Measurements from ENCODE around the gene SIRT4. TPM values are rescaled to one million over a fixed set of nuclear protein-coding genes. Genes with fewer than 3 reads are reported as not detected.

Gene SIRT4
- total RNA-seq, 1 experiment from 2014 or later: 1.5 TPM

DNA sequence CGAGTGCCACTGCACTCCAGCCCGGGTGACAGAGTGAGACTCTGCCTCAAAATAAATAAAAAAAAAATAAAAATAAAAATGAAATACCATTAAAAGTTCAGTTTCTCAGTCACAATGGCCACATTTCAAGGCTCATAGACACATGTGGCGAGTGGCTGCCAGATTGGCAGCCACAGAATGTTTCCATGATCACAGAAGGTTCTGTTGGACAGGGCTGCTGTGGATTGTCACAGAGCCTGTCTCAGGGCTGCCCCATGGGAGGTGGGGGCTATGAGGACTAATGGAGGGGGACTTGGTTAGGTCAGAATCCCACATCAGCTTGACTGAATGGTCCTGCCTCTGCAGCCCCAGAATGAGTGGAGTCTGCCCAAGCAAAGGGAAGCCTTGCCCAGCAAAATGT is 29.3 kb downstream of the SIRT4 start:
- Histone ChIP-seq H3K27ac (ENCODE audit: low read length) (no peak overlapping the region), H3K27me3 (ENCODE audit: control insufficient read depth, insufficient read depth, low read length) (no peaks in the 10 kb centered on the region), H3K4me3 (ENCODE audit: low read depth in 2 of 2, low read length in 2 of 2) (no peak overlapping the region), H3K36me3 (ENCODE audit: control insufficient read depth, insufficient read depth, low read length) (no peaks in the 10 kb centered on the region), H3K4me1 (ENCODE audit: control insufficient read depth, insufficient read depth, low read length) (no peaks in the 10 kb centered on the region), H3K9me3 (ENCODE audit: control insufficient read depth, insufficient read depth, low read depth, low read length) (no peaks in the 10 kb centered on the region)
- CTCF ChIA-PET: no interaction called here
- no TSS peak for BruUV-seq (replicated peaks)
- DNase-seq (ENCODE audit: low read depth, low spot score) (no peak), ATAC-seq (no peak)
- in situ Hi-C loops (cut with HindIII; ENCODE audit: low pct_unique_long_range_greater_than_20kb, low sequenced_read_pairs) (no loop called here), intact Hi-C loops (cut with micrococcal nuclease; ENCODE audit: unreplicated experiment) (no loop called here)
- TF ChIP-seq, protein P1, sequence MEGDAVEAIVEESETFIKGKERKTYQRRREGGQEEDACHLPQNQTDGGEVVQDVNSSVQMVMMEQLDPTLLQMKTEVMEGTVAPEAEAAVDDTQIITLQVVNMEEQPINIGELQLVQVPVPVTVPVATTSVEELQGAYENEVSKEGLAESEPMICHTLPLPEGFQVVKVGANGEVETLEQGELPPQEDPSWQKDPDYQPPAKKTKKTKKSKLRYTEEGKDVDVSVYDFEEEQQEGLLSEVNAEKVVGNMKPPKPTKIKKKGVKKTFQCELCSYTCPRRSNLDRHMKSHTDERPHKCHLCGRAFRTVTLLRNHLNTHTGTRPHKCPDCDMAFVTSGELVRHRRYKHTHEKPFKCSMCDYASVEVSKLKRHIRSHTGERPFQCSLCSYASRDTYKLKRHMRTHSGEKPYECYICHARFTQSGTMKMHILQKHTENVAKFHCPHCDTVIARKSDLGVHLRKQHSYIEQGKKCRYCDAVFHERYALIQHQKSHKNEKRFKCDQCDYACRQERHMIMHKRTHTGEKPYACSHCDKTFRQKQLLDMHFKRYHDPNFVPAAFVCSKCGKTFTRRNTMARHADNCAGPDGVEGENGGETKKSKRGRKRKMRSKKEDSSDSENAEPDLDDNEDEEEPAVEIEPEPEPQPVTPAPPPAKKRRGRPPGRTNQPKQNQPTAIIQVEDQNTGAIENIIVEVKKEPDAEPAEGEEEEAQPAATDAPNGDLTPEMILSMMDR (IDR thresholded peaks at IDR 0.05): no peak
- TF ChIP-seq POLR2AphosphoS5 (IDR thresholded peaks at IDR 0.05; ENCODE audit: low read depth, low read length) (no peak), TCF7L2 (IDR thresholded peaks at IDR 0.05; ENCODE audit: low read depth, low read length) (no peak), SIN3A (IDR thresholded peaks at IDR 0.05; ENCODE audit: borderline replicate concordance, insufficient read depth, low read depth, low read length) (no peak)
- TF ChIP-seq, protein P2, sequence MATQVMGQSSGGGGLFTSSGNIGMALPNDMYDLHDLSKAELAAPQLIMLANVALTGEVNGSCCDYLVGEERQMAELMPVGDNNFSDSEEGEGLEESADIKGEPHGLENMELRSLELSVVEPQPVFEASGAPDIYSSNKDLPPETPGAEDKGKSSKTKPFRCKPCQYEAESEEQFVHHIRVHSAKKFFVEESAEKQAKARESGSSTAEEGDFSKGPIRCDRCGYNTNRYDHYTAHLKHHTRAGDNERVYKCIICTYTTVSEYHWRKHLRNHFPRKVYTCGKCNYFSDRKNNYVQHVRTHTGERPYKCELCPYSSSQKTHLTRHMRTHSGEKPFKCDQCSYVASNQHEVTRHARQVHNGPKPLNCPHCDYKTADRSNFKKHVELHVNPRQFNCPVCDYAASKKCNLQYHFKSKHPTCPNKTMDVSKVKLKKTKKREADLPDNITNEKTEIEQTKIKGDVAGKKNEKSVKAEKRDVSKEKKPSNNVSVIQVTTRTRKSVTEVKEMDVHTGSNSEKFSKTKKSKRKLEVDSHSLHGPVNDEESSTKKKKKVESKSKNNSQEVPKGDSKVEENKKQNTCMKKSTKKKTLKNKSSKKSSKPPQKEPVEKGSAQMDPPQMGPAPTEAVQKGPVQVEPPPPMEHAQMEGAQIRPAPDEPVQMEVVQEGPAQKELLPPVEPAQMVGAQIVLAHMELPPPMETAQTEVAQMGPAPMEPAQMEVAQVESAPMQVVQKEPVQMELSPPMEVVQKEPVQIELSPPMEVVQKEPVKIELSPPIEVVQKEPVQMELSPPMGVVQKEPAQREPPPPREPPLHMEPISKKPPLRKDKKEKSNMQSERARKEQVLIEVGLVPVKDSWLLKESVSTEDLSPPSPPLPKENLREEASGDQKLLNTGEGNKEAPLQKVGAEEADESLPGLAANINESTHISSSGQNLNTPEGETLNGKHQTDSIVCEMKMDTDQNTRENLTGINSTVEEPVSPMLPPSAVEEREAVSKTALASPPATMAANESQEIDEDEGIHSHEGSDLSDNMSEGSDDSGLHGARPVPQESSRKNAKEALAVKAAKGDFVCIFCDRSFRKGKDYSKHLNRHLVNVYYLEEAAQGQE (IDR thresholded peaks at IDR 0.05; ENCODE audit: insufficient read depth in 1 of 2, low read depth in 2 of 2, low read length in 1 of 2): no peak
- POLR2A ChIA-PET: no interaction called here

DNA sequence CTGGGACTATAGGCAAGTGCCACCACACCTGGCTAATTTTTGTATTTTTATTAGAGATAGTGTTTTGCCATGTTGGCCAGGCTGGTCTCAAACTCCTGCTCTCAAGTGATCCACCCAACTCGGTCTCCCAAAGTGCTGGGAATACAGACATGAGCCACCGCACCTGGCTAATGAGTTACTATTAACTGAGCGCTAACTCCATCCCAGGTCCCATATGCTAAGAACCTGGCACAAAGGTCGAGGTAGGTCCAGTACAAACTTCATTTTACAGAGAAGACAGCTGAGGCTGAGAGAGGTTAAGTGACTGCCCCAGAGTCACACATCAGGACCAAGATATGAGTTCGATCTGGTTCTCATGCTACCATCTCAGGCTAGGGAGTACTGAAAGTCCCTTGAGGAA is 29.9 kb downstream of the SIRT4 start:
- in situ Hi-C loops (cut with HindIII; ENCODE audit: low pct_unique_long_range_greater_than_20kb, low sequenced_read_pairs): no loop called here

More for the DNA sequence above, 29.9 kb downstream of the SIRT4 start:
- ATAC-seq: no peak; the same call in 1 of the 2 replicates
- H3K4me3 ChIP-seq (ENCODE audit: low read depth in 2 of 2, low read length in 2 of 2): no peak overlapping the region
- H3K27me3 ChIP-seq (ENCODE audit: control insufficient read depth, insufficient read depth, low read length): no peaks in the 10 kb centered on the region
- H3K9me3 ChIP-seq (ENCODE audit: control insufficient read depth, insufficient read depth, low read depth, low read length): no peaks in the 10 kb centered on the region
- TF ChIP-seq, protein P2 (IDR thresholded peaks at IDR 0.05; ENCODE audit: insufficient read depth in 1 of 2, low read depth in 2 of 2, low read length in 1 of 2): no peak
- TF ChIP-seq TCF7L2 (IDR thresholded peaks at IDR 0.05; ENCODE audit: low read depth, low read length) (no peak), SIN3A (IDR thresholded peaks at IDR 0.05; ENCODE audit: borderline replicate concordance, insufficient read depth, low read depth, low read length) (no peak), POLR2AphosphoS5 (IDR thresholded peaks at IDR 0.05; ENCODE audit: low read depth, low read length) (no peak)
- TF ChIP-seq, protein P1 (IDR thresholded peaks at IDR 0.05): no peak
- no peaks in the 10 kb centered on the region for H3K36me3 ChIP-seq (ENCODE audit: control insufficient read depth, insufficient read depth, low read length)
- no peak for DNase-seq (ENCODE audit: low read depth, low spot score)
- no peak overlapping the region for H3K27ac ChIP-seq (ENCODE audit: low read length)
- ChIA-PET CTCF (interaction anchor here (0.7 kb wide), 1 partner anchor 14 kb away, joined by 3 read pairs; no protein-coding TSS in a partner anchor), POLR2A (no interaction called here)
- no TSS peak for BruUV-seq (replicated peaks)
- no peaks in the 10 kb centered on the region for H3K4me1 ChIP-seq (ENCODE audit: control insufficient read depth, insufficient read depth, low read length)
- intact Hi-C loops (cut with micrococcal nuclease; ENCODE audit: unreplicated experiment): no loop called here
